HCT116 (cell line): ENCODE data around the gene PIAS4. TPM values are rescaled to one million over a fixed set of nuclear protein-coding genes. Genes with fewer than 3 reads are reported as not detected.

Source experiments
- ATAC-seq: fragments of 200-7000 bp; cut with Tn5 transposase; 2 replicates; pipeline ENCODE4 v1.9.1; 2020; ENCODE audit warnings: mild to moderate bottlenecking, moderate library complexity
- BruUV-seq: library from RNA; stranded (reverse); fragments of 400-500 nt; replicated peaks from 2 replicates; lab custom pipeline; 2021; lab: Mats Ljungman, UMichigan
- CTCF ChIA-PET: fragments of 300-600 bp; sonication (Branson Sonifier 250); formaldehyde crosslinking; loops from one replicate; lab custom pipeline; 2021; ENCODE audit warnings: antibody characterized with exemption; lab: Charles Lee
- POLR2A ChIA-PET: fragments of 300-600, 350-600 bp; sonication (Branson Sonifier 250); formaldehyde crosslinking; loops from one replicate; lab custom pipeline; 2021; ENCODE audit warnings: antibody characterized with exemption; lab: Charles Lee
- RAD21 ChIA-PET, 2 experiments: fragments of 300-600 bp; sonication (Branson Sonifier 250); formaldehyde crosslinking; loops; one replicate each; lab custom pipeline; 2023; ENCODE audit warnings: low total read pairs in 2 of 2; ENCODE audit not compliant: uncharacterized antibody in 2 of 2, unreplicated experiment in 2 of 2, low non-redundant PET in 1 of 2; lab: Charles Lee
- DNase-seq: peaks from one replicate; pipeline ENCODE4 v3.0.0-alpha.2; 2010; ENCODE audit warnings: low read depth, low spot score
- H2AFZ ChIP-seq: fragments of 200-600 bp; shearing (Covaris generic), sonication (generic); 2 replicates; pipeline ENCODE4 v1.6.1; 2017; ENCODE audit warnings: low read depth, mixed run types, mixed read lengths, antibody characterized with exemption, low read length; ENCODE audit not compliant: poor library complexity, severe bottlenecking
- H3K27ac ChIP-seq: 2 replicates; pipeline ENCODE4 v1.5.1; 2012; ENCODE audit warnings: low read depth, low read length
- H3K27me3 ChIP-seq: fragments of 200-600 bp; sonication (generic); 2 replicates; pipeline ENCODE4 v1.6.1; 2016; ENCODE audit warnings: mixed run types, low read length, mixed read lengths; ENCODE audit not compliant: insufficient read depth
- H3K36me3 ChIP-seq, 2 experiments: fragments of 200-500 bp in 1 of 2; fragments of 200-600 bp in 1 of 2; sonication (Bioruptor generic) in 1 of 2; sonication (generic) in 1 of 2; 2 replicates each; pipeline versions ENCODE4 v1.5.1 to v1.6.1; 2014 to 2016; ENCODE audit warnings: low read length in 2 of 2, inconsistent platforms in 1 of 2, mixed read lengths in 1 of 2, mixed run types in 1 of 2; ENCODE audit not compliant: insufficient read depth in 2 of 2, control insufficient read depth in 1 of 2
- H3K4me1 ChIP-seq, 2 experiments: fragments of 200-600 bp in 1 of 2; sonication (generic) in 1 of 2; 2 replicates each; pipeline versions ENCODE4 v1.5.1 to v1.6.1; 2012 to 2017; ENCODE audit warnings: low read length in 2 of 2, inconsistent platforms in 1 of 2, mild to moderate bottlenecking in 1 of 2, mixed read lengths in 1 of 2, mixed run types in 1 of 2, moderate library complexity in 1 of 2; ENCODE audit not compliant: insufficient read depth in 2 of 2, control insufficient read depth in 1 of 2
- H3K4me2 ChIP-seq: fragments of 200-600 bp; sonication (generic); 2 replicates; pipeline ENCODE4 v1.6.1; 2017; ENCODE audit warnings: mixed run types, low read length, mixed read lengths
- H3K4me3 ChIP-seq, 2 experiments: fragments of 200-600 bp in 1 of 2; sonication (generic) in 1 of 2; replicated peaks in 1 of 2; 2 replicates each; pipeline ENCODE4 v1.5.1; 2011 to 2016; ENCODE audit warnings: low read length in 2 of 2, control low read depth in 1 of 2, low read depth in 1 of 2, mild to moderate bottlenecking in 1 of 2, mixed read lengths in 1 of 2, mixed run types in 1 of 2
- H3K79me2 ChIP-seq: fragments of 200-600 bp; sonication (generic); 2 replicates; pipeline ENCODE4 v1.6.1; 2017; ENCODE audit warnings: mild to moderate bottlenecking, mixed run types, low read length, moderate library complexity, mixed read lengths; ENCODE audit not compliant: insufficient read depth
- H3K9ac ChIP-seq: fragments of 200-600 bp; sonication (generic); 2 replicates; pipeline ENCODE4 v1.6.1; 2016; ENCODE audit warnings: low read length, mixed read lengths
- H3K9me2 ChIP-seq: fragments of 200-600 bp; sonication (generic), shearing (Covaris generic); 2 replicates; pipeline ENCODE4 v1.6.1; 2017; ENCODE audit warnings: mixed run types, mild to moderate bottlenecking, moderate library complexity; ENCODE audit not compliant: insufficient read depth
- H3K9me3 ChIP-seq, 2 experiments: fragments of 200-500 bp in 1 of 2; fragments of 200-600 bp in 1 of 2; sonication (Bioruptor generic) in 1 of 2; sonication (generic) in 1 of 2; 2 replicates each; pipeline ENCODE4 v1.6.1; 2014 to 2017; ENCODE audit warnings: low read length in 2 of 2, mixed read lengths in 2 of 2, inconsistent platforms in 1 of 2, low read depth in 1 of 2, mild to moderate bottlenecking in 1 of 2, mixed run types in 1 of 2, moderate library complexity in 1 of 2; ENCODE audit not compliant: control insufficient read depth in 1 of 2, insufficient read depth in 1 of 2
- H4K20me1 ChIP-seq: fragments of 200-600 bp; sonication (generic), shearing (Covaris generic); 2 replicates; pipeline ENCODE4 v1.6.1; 2017; ENCODE audit warnings: mixed run types, mild to moderate bottlenecking, moderate library complexity; ENCODE audit not compliant: insufficient read depth
- CBX3 ChIP-seq: IDR thresholded peaks from 2 replicates; pipeline ENCODE4 v1.6.1; 2012; ENCODE audit warnings: low read depth
- CEBPB ChIP-seq: IDR thresholded peaks from 2 replicates; pipeline ENCODE4 v1.6.1; 2012; ENCODE audit warnings: low read depth
- CTCF ChIP-seq, 3 experiments: fragments of 200-600 bp in 1 of 3; sonication (generic) in 1 of 3; IDR thresholded peaks in 2 of 3; conservative IDR thresholded peaks in 1 of 3; 2 replicates each; pipeline ENCODE4 v1.5.1; 2012 to 2017; ENCODE audit warnings: low read depth in 2 of 3, low read length in 2 of 3, antibody characterized with exemption in 1 of 3, borderline replicate concordance in 1 of 3, control low read depth in 1 of 3, mild to moderate bottlenecking in 1 of 3, mixed read lengths in 1 of 3, mixed run types in 1 of 3, moderate library complexity in 1 of 3; ENCODE audit not compliant: insufficient read depth in 1 of 3
- EGR1 ChIP-seq: IDR thresholded peaks from 2 replicates; pipeline ENCODE4 v1.6.1; 2012; ENCODE audit warnings: low read depth
- EZH2 ChIP-seq: fragments of 200-600 bp; sonication (generic); IDR thresholded peaks from 2 replicates; pipeline ENCODE4 v1.6.1; 2017; ENCODE audit warnings: antibody characterized with exemption, mixed run types
- EZH2phosphoT487 ChIP-seq: fragments of 200-600 bp; IDR thresholded peaks from 2 replicates; pipeline ENCODE4 v1.6.1; 2018; ENCODE audit warnings: antibody characterized with exemption, borderline replicate concordance
- FOSL1 ChIP-seq: IDR thresholded peaks from 2 replicates; pipeline ENCODE4 v1.6.1; 2012; ENCODE audit warnings: low read depth
- JUND ChIP-seq: IDR thresholded peaks from 2 replicates; pipeline ENCODE4 v1.6.1; 2012
- MAX ChIP-seq: IDR thresholded peaks from 2 replicates; pipeline ENCODE4 v1.6.1; 2012
- POLR2A ChIP-seq: IDR thresholded peaks from 2 replicates; pipeline ENCODE4 v1.7.0; 2011; ENCODE audit warnings: borderline replicate concordance; ENCODE audit not compliant: insufficient read depth, insufficient read length; ENCODE audit errors: extremely low read depth
- POLR2AphosphoS5 ChIP-seq: IDR thresholded peaks from 2 replicates; pipeline ENCODE4 v1.6.1; 2011; ENCODE audit warnings: mild to moderate bottlenecking, low read depth, low read length, moderate library complexity
- REST ChIP-seq: IDR thresholded peaks from 2 replicates; pipeline ENCODE4 v1.6.1; 2012; ENCODE audit warnings: low read depth
- SIN3A ChIP-seq: IDR thresholded peaks from 2 replicates; pipeline ENCODE4 v1.6.1; 2012; ENCODE audit warnings: low read depth
- SP1 ChIP-seq: IDR thresholded peaks from 2 replicates; pipeline ENCODE4 v1.6.1; 2012; ENCODE audit warnings: low read depth
- YY1 ChIP-seq: IDR thresholded peaks from 2 replicates; pipeline ENCODE4 v1.6.1; 2011; ENCODE audit warnings: low read length, low read depth, moderate library complexity, mild to moderate bottlenecking; ENCODE audit not compliant: insufficient replicate concordance; ENCODE audit errors: extremely low read depth
- ZBTB33 ChIP-seq: IDR thresholded peaks from 2 replicates; pipeline ENCODE4 v1.6.1; 2011; ENCODE audit warnings: mild to moderate bottlenecking, low read length, moderate library complexity; ENCODE audit not compliant: insufficient replicate concordance; ENCODE audit errors: extremely low read depth
- ZFX ChIP-seq: fragments of 450-650 bp; IDR thresholded peaks from 2 replicates; pipeline ENCODE4 v1.6.1; 2017
- intact Hi-C: fragments of 100-400 bp; cut with micrococcal nuclease; formaldehyde crosslinking; loops from 2 replicates; pipeline ENCODE4 v1.10.0; 2022
- total RNA-seq: library from RNA; stranded (reverse); gene quantifications from one replicate; pipeline ENCODE4 v1.2.1, GENCODE V29; 2021; ENCODE audit not compliant: unreplicated experiment

PIAS4 gene
- total RNA-seq, 1 experiment from 2014 or later, result 28.4 TPM

- no peak overlapping the region for H3K4me3 ChIP-seq
- H2AFZ ChIP-seq, result no peak overlapping the region
- TF ChIP-seq EZH2phosphoT487 (no peak), FOSL1 (no peak), CTCF (IDR thresholded peaks at IDR 0.05 in 2 of 3, conservative IDR thresholded peaks at IDR 0.05 in 1 of 3; ENCODE audit: borderline replicate concordance in 1 of 3, insufficient read depth in 1 of 3, low read depth in 2 of 3, low read length in 2 of 3) (no peak), POLR2A (no peak), EZH2 (no peak), CBX3 (no peak), SP1 (no peak), ZFX (no peak), MAX (no peak), JUND (no peak), POLR2AphosphoS5 (no peak), REST (no peak), EGR1 (no peak), CEBPB (no peak), YY1 (no peak), SIN3A (no peak), ZBTB33 (no peak)
- peaks cover 7% of the 10 kb centered on the region; the same call in 1 of the 2 replicates for H4K20me1 ChIP-seq
- no peak overlapping the region for H3K4me2 ChIP-seq
- intact Hi-C loops, result no loop called here
- H3K9ac ChIP-seq, result no peak overlapping the region
- ChIA-PET CTCF (no interaction called here), POLR2A (no interaction called here), RAD21 (interaction anchor here in 1 of 2 experiments (0.6 kb wide), 1 partner anchor 175 kb away, joined by 3 read pairs; no protein-coding TSS in a partner anchor)
- no peaks in the 10 kb centered on the region for H3K9me2 ChIP-seq
- no peak overlapping the region for H3K27ac ChIP-seq
- ATAC-seq (no peak), DNase-seq (no peak)
- peaks cover 16 to 29% of the 10 kb centered on the region in 2 experiments; a peak in 3 of 4 replicates for H3K36me3 ChIP-seq
- H3K27me3 ChIP-seq, result no peaks in the 10 kb centered on the region
- BruUV-seq, result no TSS peak
- H3K4me1 ChIP-seq, result no peaks in the 10 kb centered on the region
- H3K9me3 ChIP-seq, result no peaks in the 10 kb centered on the region
- peaks cover 74% of the 10 kb centered on the region for H3K79me2 ChIP-seq
Observed at GRCh38 chr19:4046362-4046691, 38.8 kb downstream of the PIAS4 start.
